K562 (cell line): ENCODE data around the gene CENPB. TPM values are rescaled to one million over a fixed set of nuclear protein-coding genes. Genes with fewer than 3 reads are reported as not detected.
A peak's percentile ranks its signal among the peaks of the same experiment; 100 is the strongest.

Experiments used
- DEAF1 ChIP-seq: fragments of 450-650 bp; formaldehyde crosslinking; IDR thresholded peaks from 2 replicates; pipeline ENCODE4 v1.4.0; 2020; ENCODE audit warnings: mild to moderate bottlenecking, moderate library complexity
- DNMT1 ChIP-seq: fragments of 450-650 bp; IDR thresholded peaks from 2 replicates; pipeline ENCODE4 v1.6.1; 2016; ENCODE audit warnings: antibody characterized with exemption, mild to moderate bottlenecking
- FOS ChIP-seq: IDR thresholded peaks from 3 replicates; pipeline ENCODE4 v1.6.1; 2011; ENCODE audit not compliant: insufficient read length; ENCODE audit errors: extremely low read depth
- FOXP4 ChIP-seq: sonication (generic); formaldehyde crosslinking; IDR thresholded peaks from 2 replicates; pipeline ENCODE4 v1.8.0; 2022; ENCODE audit warnings: mild to moderate bottlenecking, missing genetic modification reagents, borderline replicate concordance
- HLTF ChIP-seq: fragments of 450-650 bp; IDR thresholded peaks from 2 replicates; pipeline ENCODE4 v1.6.1; 2016
- ILK ChIP-seq: fragments of 450-650 bp; IDR thresholded peaks from 2 replicates; pipeline ENCODE4 v1.6.1; 2016; ENCODE audit warnings: missing genetic modification characterization, low read depth, mild to moderate bottlenecking, missing compliant biosample characterization, moderate library complexity, borderline replicate concordance
- JUND ChIP-seq, 2 experiments: IDR thresholded peaks; 2 replicates in 1 of 2; 3 replicates in 1 of 2; pipeline ENCODE4 v1.6.1; 2011; ENCODE audit warnings: borderline replicate concordance in 2 of 2, low read depth in 2 of 2, low read length in 2 of 2, improper control_type of control experiment in 1 of 2, missing biosample characterization in 1 of 2, missing genetic modification characterization in 1 of 2, missing genetic modification reagents in 1 of 2
- MBD2 ChIP-seq: sonication (generic); IDR thresholded peaks from 2 replicates; pipeline ENCODE4 v1.6.1; 2016; ENCODE audit warnings: low read depth, borderline replicate concordance
- NKRF ChIP-seq: fragments of 450-650 bp; IDR thresholded peaks from 2 replicates; pipeline ENCODE4 v1.6.1; 2016; ENCODE audit warnings: borderline replicate concordance
- PHB ChIP-seq: fragments of 250-450 bp; sonication (Bioruptor Pico); IDR thresholded peaks from 2 replicates; pipeline ENCODE4 v1.5.0; 2021
- SMARCE1 ChIP-seq: fragments of 450-650 bp; IDR thresholded peaks from 2 replicates; pipeline ENCODE4 v1.7.1; 2016; ENCODE audit warnings: mild to moderate bottlenecking
- SNAPC5 ChIP-seq: fragments of 250-450 bp; sonication (Bioruptor Pico); IDR thresholded peaks from 2 replicates; pipeline ENCODE4 v1.8.0; 2021; ENCODE audit warnings: moderate library complexity, mild to moderate bottlenecking, inconsistent platforms
- TAF1 ChIP-seq: IDR thresholded peaks from 2 replicates; pipeline ENCODE4 v1.6.1; 2011; ENCODE audit warnings: mild to moderate bottlenecking, low read length, moderate library complexity; ENCODE audit not compliant: insufficient read depth, control insufficient read depth, severe bottlenecking; ENCODE audit errors: extremely low read depth
- ZBTB5 ChIP-seq: fragments of 450-650 bp; IDR thresholded peaks from 2 replicates; pipeline ENCODE4 v1.6.1; 2017; ENCODE audit warnings: antibody characterized with exemption
- ZC3H8 ChIP-seq: fragments of 450-650 bp; IDR thresholded peaks from 2 replicates; pipeline ENCODE4 v1.6.1; 2017
- ZFX ChIP-seq: sonication (generic); formaldehyde crosslinking; IDR thresholded peaks from 2 replicates; pipeline ENCODE4 v1.8.0; 2022; ENCODE audit warnings: mild to moderate bottlenecking, missing genetic modification reagents, moderate library complexity
- ZNF584 ChIP-seq: fragments of 200-800 bp; sonication (Bioruptor generic); IDR thresholded peaks from 2 replicates; pipeline ENCODE4 v1.6.1; 2016; ENCODE audit warnings: low read depth, mild to moderate bottlenecking, missing genetic modification characterization, missing compliant biosample characterization
- ZNF696 ChIP-seq: fragments of 250-450 bp; sonication (Bioruptor Pico); conservative IDR thresholded peaks from 2 replicates; pipeline ENCODE4 v1.4.0; 2020; ENCODE audit warnings: mild to moderate bottlenecking, moderate library complexity
- polyA plus RNA-seq, 8 experiments: library from polyadenylated mRNA; depleted of rRNA in 4 of 8; stranded (reverse) in 5 of 8; unstranded in 3 of 8; fragments of >200 nt; fragmentation: Nextera tagmentation in 2 of 8; fragmentation: Illumina TruSeq in 1 of 8; extraction: Ambion mirVana in 2 of 8; extraction: Trizol in 1 of 8; gene quantifications; 2 replicates each; pipeline versions ENCODE4 v1.2.1 to v1.2.3, GENCODE V29; 2011 to 2014; ENCODE audit warnings: inconsistent platforms in 1 of 8, missing spikeins in 1 of 8
- total RNA-seq, 7 experiments: library from RNA; depleted of rRNA in 6 of 7; stranded (reverse); fragments of >200 nt in 6 of 7; fragmentation: Illumina TruSeq in 2 of 7; extraction: Trizol in 2 of 7; gene quantifications; 2 replicates each; pipeline versions ENCODE4 v1.2.1 to v1.2.3, GENCODE V29; 2011 to 2021; ENCODE audit warnings: low replicate concordance in 1 of 7

CENPB gene
- total and polyA plus RNA-seq, 9 of the 15 experiments (the other 6 are each of a cell fraction or from before 2014, with no cell fraction given): 0.17 to 70.8 (median 24.9) TPM

- TF ChIP-seq DEAF1 (CRISPR knock-in tag) (no peak), ZC3H8 (no peak), SMARCE1 (no peak), JUND (IDR thresholded peaks at IDR 0.05; ENCODE audit: borderline replicate concordance, low read depth, low read length) (0 out of 2 replicates have a peak, but pooled peaks have one; percentile 2), JUND (tag; IDR thresholded peaks at IDR 0.05; ENCODE audit: borderline replicate concordance, low read depth, low read length) (no peak), ZFX (CRISPR knock-in tag) (peak; percentile 95), ILK (tag) (no peak), PHB (no peak), ZNF584 (CRISPR knock-in tag) (no peak), FOS (no peak), DNMT1 (no peak), SNAPC5 (CRISPR knock-in tag) (no peak), MBD2 (0 out of 2 replicates have a peak, but pooled peaks have one; percentile 13), HLTF (no peak), TAF1 (peak; percentile 25), ZBTB5 (no peak), ZNF696 (no peak), NKRF (peak; percentile 71; the same call in 1 of the 2 replicates), FOXP4 (CRISPR knock-in tag) (peak; percentile 82; the same call in 1 of the 2 replicates)
Observed at GRCh38 chr20:3767427-3768341, 18.9 kb downstream of the CENPB start, which contains the start of gene ADISSP (continued).
